SK-N-SH treated with all-trans-retinoic acid at 6 μM for 48 hours (cell line): ENCODE measurements around the gene COX6A2.

Experiments used
- ATAC-seq: fragments of 200-7000 bp; cut with Tn5 transposase; 3 replicates; pipeline ENCODE4 v1.9.1; 2020; ENCODE audit warnings: mild to moderate bottlenecking, moderate library complexity
- ARNTL ChIP-seq: fragments of 450-650 bp; formaldehyde crosslinking; IDR thresholded peaks from 2 replicates; pipeline ENCODE4 v1.5.0; 2020; ENCODE audit warnings: low read depth, mild to moderate bottlenecking, moderate library complexity, borderline replicate concordance
- BACH2 ChIP-seq: fragments of 250-450 bp; sonication (Bioruptor Pico); IDR thresholded peaks from 2 replicates; pipeline ENCODE4 v1.9.0; 2021; ENCODE audit warnings: mild to moderate bottlenecking, borderline replicate concordance
- CSDC2 ChIP-seq: fragments of 250-450 bp; sonication (Bioruptor Pico); IDR thresholded peaks from 2 replicates; pipeline ENCODE4 v1.5.0; 2020; ENCODE audit warnings: mild to moderate bottlenecking, moderate library complexity
- ESRRG ChIP-seq: fragments of 250-450 bp; sonication (Bioruptor Pico); IDR thresholded peaks from 2 replicates; pipeline ENCODE4 v1.6.1; 2021; ENCODE audit warnings: mild to moderate bottlenecking
- GLIS3 ChIP-seq: fragments of 250-450 bp; sonication (Bioruptor Pico); IDR thresholded peaks from 2 replicates; pipeline ENCODE4 v1.5.0; 2020; ENCODE audit warnings: mild to moderate bottlenecking, moderate library complexity
- ISL1 ChIP-seq: fragments of 250-450 bp; sonication (Bioruptor Pico); IDR thresholded peaks from 2 replicates; pipeline ENCODE4 v2.1.2; 2022; ENCODE audit warnings: mild to moderate bottlenecking, moderate library complexity
- OSR1 ChIP-seq: fragments of 250-450 bp; sonication (Bioruptor Pico); IDR thresholded peaks from 2 replicates; pipeline ENCODE4 v1.8.0; 2022; ENCODE audit warnings: moderate library complexity, mild to moderate bottlenecking, inconsistent platforms
- POU6F1 ChIP-seq: fragments of 250-450 bp; sonication (Bioruptor Pico); IDR thresholded peaks from 2 replicates; pipeline ENCODE4 v1.8.0; 2021; ENCODE audit warnings: low read depth, mild to moderate bottlenecking, moderate library complexity, borderline replicate concordance
- PPARA ChIP-seq: fragments of 250-450 bp; sonication (Bioruptor Pico); IDR thresholded peaks from 2 replicates; pipeline ENCODE4 v1.5.0; 2020; ENCODE audit warnings: mild to moderate bottlenecking, borderline replicate concordance
- RARB ChIP-seq: fragments of 250-450 bp; sonication (Bioruptor Pico); IDR thresholded peaks from 2 replicates; pipeline ENCODE4 v1.8.0; 2021; ENCODE audit warnings: mild to moderate bottlenecking, moderate library complexity
- SNAI2 ChIP-seq: fragments of 250-450 bp; sonication (Bioruptor Pico); IDR thresholded peaks from 2 replicates; pipeline ENCODE4 v1.5.0; 2020; ENCODE audit warnings: mild to moderate bottlenecking, moderate library complexity
- TCF4 ChIP-seq: fragments of 250-450 bp; sonication (Bioruptor Pico); IDR thresholded peaks from 2 replicates; pipeline ENCODE4 v1.8.0; 2021; ENCODE audit warnings: mild to moderate bottlenecking, moderate library complexity, borderline replicate concordance
- TOX ChIP-seq: fragments of 250-450 bp; sonication (Bioruptor Pico); IDR thresholded peaks from 2 replicates; pipeline ENCODE4 v1.8.0; 2021; ENCODE audit warnings: mild to moderate bottlenecking, moderate library complexity, borderline replicate concordance
- TSHZ2 ChIP-seq: fragments of 250-450 bp; sonication (Bioruptor Pico); IDR thresholded peaks from 2 replicates; pipeline ENCODE4 v1.5.0; 2020; ENCODE audit warnings: mild to moderate bottlenecking, moderate library complexity
- ZC3H10 ChIP-seq: fragments of 250-450 bp; sonication (Bioruptor Pico); IDR thresholded peaks from 2 replicates; pipeline ENCODE4 v1.5.1; 2021; ENCODE audit warnings: mild to moderate bottlenecking, moderate library complexity
- ZFP3 ChIP-seq: fragments of 250-450 bp; sonication (Bioruptor Pico); IDR thresholded peaks from 2 replicates; pipeline ENCODE4 v1.5.0; 2020; ENCODE audit warnings: mild to moderate bottlenecking, moderate library complexity
- ZFP30 ChIP-seq: fragments of 450-650 bp; formaldehyde crosslinking; IDR thresholded peaks from 2 replicates; pipeline ENCODE4 v1.5.0; 2022; ENCODE audit warnings: mild to moderate bottlenecking, moderate library complexity
- ZNF565 ChIP-seq: fragments of 450-650 bp; formaldehyde crosslinking; conservative IDR thresholded peaks from 2 replicates; pipeline ENCODE4 v1.5.0; 2020; ENCODE audit warnings: low read depth, mild to moderate bottlenecking, moderate library complexity
- ZNF70 ChIP-seq: fragments of 450-650 bp; formaldehyde crosslinking; IDR thresholded peaks from 2 replicates; pipeline ENCODE4 v1.5.0; 2020; ENCODE audit warnings: mild to moderate bottlenecking, moderate library complexity
- ZNF8 ChIP-seq: fragments of 450-650 bp; formaldehyde crosslinking; IDR thresholded peaks from 2 replicates; pipeline ENCODE4 v1.5.0; 2020; ENCODE audit warnings: mild to moderate bottlenecking, moderate library complexity
- TF ChIP-seq, protein P1 (sequence below): fragments of 250-450 bp; sonication (Bioruptor Pico); IDR thresholded peaks from 2 replicates; pipeline ENCODE4 v1.5.1; 2020; ENCODE audit warnings: low read depth, mild to moderate bottlenecking, moderate library complexity
- TF ChIP-seq, protein P2 (sequence below): fragments of 250-450 bp; sonication (Bioruptor Pico); IDR thresholded peaks from 2 replicates; pipeline ENCODE4 v1.8.0; 2020; ENCODE audit warnings: mild to moderate bottlenecking, moderate library complexity, borderline replicate concordance

Gene COX6A2

GRCh38 chr16:31410082-31410481 is 18.1 kb downstream of the COX6A2 start (continued):
- TF ChIP-seq POU6F1 (CRISPR knock-in tag) (no peak), RARB (CRISPR knock-in tag) (no peak), BACH2 (CRISPR knock-in tag) (no peak)

DNA sequence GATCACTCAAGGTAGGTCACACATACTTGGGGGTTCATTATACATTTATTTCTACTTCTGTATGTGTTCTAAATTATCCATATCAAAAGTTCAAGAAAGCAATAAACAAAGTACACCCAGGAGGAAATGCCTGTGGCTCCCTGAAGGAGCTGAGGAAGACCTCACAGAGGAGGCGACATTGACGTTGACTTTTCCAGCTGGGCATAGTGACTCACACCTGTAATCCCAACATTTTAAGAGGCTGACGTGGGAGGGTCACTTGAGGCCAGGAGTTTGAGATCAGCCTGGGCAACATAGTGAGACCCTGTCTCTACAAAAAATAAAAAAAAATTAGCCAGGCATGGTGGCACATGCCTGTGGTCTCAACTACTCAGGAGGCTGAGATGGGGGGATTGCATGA is 18.7 kb downstream of the COX6A2 start:
- ATAC-seq, result no peak
- TF ChIP-seq ZC3H10 (CRISPR knock-in tag) (no peak), ZNF8 (CRISPR knock-in tag) (no peak), ZFP30 (no peak), GLIS3 (no peak), ZFP3 (CRISPR knock-in tag) (no peak), PPARA (CRISPR knock-in tag) (no peak), ESRRG (CRISPR knock-in tag) (no peak)
- TF ChIP-seq, protein P1, sequence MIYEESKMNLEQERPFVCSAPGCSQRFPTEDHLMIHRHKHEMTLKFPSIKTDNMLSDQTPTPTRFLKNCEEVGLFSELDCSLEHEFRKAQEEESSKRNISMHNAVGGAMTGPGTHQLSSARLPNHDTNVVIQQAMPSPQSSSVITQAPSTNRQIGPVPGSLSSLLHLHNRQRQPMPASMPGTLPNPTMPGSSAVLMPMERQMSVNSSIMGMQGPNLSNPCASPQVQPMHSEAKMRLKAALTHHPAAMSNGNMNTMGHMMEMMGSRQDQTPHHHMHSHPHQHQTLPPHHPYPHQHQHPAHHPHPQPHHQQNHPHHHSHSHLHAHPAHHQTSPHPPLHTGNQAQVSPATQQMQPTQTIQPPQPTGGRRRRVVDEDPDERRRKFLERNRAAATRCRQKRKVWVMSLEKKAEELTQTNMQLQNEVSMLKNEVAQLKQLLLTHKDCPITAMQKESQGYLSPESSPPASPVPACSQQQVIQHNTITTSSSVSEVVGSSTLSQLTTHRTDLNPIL, result no peak

- TF ChIP-seq POU6F1 (CRISPR knock-in tag) (no peak), CSDC2 (CRISPR knock-in tag) (no peak), PPARA (CRISPR knock-in tag) (no peak), SNAI2 (CRISPR knock-in tag) (no peak), ZC3H10 (CRISPR knock-in tag) (no peak), GLIS3 (no peak), ZFP3 (CRISPR knock-in tag) (no peak), ZNF565 (CRISPR knock-in tag) (no peak), TCF4 (CRISPR knock-in tag) (no peak), ZNF70 (no peak), ARNTL (CRISPR knock-in tag) (no peak), ISL1 (CRISPR knock-in tag) (no peak)
- TF ChIP-seq, protein P2, sequence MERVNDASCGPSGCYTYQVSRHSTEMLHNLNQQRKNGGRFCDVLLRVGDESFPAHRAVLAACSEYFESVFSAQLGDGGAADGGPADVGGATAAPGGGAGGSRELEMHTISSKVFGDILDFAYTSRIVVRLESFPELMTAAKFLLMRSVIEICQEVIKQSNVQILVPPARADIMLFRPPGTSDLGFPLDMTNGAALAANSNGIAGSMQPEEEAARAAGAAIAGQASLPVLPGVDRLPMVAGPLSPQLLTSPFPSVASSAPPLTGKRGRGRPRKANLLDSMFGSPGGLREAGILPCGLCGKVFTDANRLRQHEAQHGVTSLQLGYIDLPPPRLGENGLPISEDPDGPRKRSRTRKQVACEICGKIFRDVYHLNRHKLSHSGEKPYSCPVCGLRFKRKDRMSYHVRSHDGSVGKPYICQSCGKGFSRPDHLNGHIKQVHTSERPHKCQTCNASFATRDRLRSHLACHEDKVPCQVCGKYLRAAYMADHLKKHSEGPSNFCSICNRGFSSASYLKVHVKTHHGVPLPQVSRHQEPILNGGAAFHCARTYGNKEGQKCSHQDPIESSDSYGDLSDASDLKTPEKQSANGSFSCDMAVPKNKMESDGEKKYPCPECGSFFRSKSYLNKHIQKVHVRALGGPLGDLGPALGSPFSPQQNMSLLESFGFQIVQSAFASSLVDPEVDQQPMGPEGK (CRISPR knock-in tag), result no peak
Measured at GRCh38 chr16:31407406-31407805, 20.8 kb downstream of the COX6A2 start.

DNA sequence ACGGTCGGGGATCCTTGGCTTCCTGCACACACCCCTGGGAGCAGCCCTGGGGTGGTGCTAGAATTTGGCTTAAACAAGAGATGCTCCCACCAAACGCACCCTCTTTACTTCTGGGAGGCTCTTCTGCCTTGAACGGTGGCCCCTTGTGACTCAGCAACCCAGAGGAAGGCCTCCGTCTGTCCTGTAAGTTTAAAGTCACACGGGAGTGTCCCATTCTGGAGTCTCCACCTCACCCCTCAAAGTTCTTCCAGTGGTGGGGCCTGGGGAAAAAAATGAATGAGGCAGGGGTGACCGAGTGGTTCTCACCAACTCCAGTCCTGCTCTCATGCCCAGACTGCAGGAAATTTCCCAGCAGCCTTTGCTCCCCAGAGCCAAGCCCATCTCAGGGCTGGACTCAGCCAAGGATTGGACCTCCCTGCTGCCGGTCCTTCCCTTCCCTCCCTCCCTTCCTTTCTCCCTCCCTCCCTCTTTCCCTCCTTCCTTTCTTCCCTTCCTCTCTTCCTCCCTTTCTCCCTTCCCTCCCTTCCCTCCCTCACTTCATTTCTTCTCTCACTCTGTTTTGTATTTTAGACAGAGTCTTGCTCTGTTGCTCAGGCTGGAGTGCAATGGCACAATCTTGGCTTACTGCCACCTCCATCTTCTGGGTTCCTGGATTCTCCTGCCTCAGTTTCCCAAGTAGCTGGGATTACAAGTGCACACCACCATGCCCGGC is 23.7 kb downstream of the COX6A2 start:
- peak; percentile 96 for ATAC-seq
- no peak for TF ChIP-seq BACH2 (CRISPR knock-in tag)
- TF ChIP-seq ZC3H10 (CRISPR knock-in tag), result no peak
- no peak for TF ChIP-seq PPARA (CRISPR knock-in tag)
- TF ChIP-seq, protein P1, result no peak
- no peak for TF ChIP-seq ZFP30
- no peak for TF ChIP-seq TOX (CRISPR knock-in tag)
- no peak for TF ChIP-seq ISL1 (CRISPR knock-in tag)
- no peak for TF ChIP-seq RARB (CRISPR knock-in tag)
- TF ChIP-seq GLIS3, result no peak
- TF ChIP-seq SNAI2 (CRISPR knock-in tag), result no peak
- TF ChIP-seq CSDC2 (CRISPR knock-in tag), result no peak
- TF ChIP-seq OSR1, result no peak
- TF ChIP-seq ARNTL (CRISPR knock-in tag), result no peak
- no peak for TF ChIP-seq ESRRG (CRISPR knock-in tag)
- no peak for TF ChIP-seq ZNF565 (CRISPR knock-in tag)
- no peak for TF ChIP-seq TSHZ2 (CRISPR knock-in tag)
- TF ChIP-seq, protein P2 (CRISPR knock-in tag), result no peak

More at GRCh38 chr16:31407406-31407805, 20.8 kb downstream of the COX6A2 start:
- no peak for ATAC-seq
